A673 (cell line): Measurements from ENCODE around the gene TMEM203.

Experiments
- EZH2 ChIP-seq: fragments of 200-600 bp; sonication (generic); IDR thresholded peaks from 2 replicates; pipeline ENCODE4 v1.6.1; 2017; ENCODE audit warnings: borderline replicate concordance, low read depth, mild to moderate bottlenecking, mixed read lengths, antibody characterized with exemption, low read length; ENCODE audit not compliant: poor library complexity, severe bottlenecking
- TF ChIP-seq, protein P1 (sequence below): fragments of 300-800, 200-600 bp; sonication (generic); conservative IDR thresholded peaks from 2 replicates; pipeline ENCODE4 v1.5.1; 2017; ENCODE audit warnings: low read depth, mild to moderate bottlenecking, antibody characterized with exemption, low read length, moderate library complexity, mixed read lengths

DNA sequence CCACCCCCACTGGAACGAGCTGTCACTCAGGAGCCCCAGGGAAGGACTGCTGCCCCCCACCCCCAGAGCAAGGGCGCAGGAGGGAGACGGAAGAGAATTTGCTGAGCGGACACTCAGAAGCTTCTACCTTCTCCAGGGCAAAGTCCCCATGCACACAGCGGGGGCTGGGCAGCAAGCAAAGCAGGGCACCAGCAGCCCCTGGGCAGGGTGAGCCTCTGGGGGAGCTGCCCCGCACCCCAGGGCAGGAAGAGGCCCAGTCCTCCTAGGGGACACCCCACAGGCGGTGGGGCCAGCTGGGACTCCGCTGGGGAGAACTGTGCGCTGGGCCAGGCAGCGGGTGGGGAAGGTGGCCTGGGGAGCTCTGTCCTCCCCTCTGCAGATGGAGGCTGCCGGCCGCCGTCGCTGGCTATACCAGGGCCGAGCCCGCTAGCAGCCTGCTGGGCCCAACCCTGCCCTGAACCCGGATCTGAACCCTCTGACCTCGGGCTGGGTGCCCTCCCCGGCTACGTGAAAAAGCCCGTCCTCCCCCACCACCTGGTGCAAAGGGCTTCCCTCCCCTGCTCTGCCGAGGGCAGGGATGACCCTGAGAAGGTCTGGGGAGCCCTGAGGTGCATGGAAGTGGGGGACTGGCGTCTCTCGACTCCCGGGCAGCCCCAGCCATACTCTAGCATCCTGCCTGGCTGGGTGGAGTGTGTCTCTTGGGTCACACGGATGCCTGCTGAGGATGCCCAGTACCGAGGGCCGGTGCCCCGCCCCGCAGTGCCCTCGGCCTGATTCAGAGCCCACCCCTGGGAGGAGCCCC is 24.7 kb upstream of the TMEM203 start:
- TF ChIP-seq, protein P1, sequence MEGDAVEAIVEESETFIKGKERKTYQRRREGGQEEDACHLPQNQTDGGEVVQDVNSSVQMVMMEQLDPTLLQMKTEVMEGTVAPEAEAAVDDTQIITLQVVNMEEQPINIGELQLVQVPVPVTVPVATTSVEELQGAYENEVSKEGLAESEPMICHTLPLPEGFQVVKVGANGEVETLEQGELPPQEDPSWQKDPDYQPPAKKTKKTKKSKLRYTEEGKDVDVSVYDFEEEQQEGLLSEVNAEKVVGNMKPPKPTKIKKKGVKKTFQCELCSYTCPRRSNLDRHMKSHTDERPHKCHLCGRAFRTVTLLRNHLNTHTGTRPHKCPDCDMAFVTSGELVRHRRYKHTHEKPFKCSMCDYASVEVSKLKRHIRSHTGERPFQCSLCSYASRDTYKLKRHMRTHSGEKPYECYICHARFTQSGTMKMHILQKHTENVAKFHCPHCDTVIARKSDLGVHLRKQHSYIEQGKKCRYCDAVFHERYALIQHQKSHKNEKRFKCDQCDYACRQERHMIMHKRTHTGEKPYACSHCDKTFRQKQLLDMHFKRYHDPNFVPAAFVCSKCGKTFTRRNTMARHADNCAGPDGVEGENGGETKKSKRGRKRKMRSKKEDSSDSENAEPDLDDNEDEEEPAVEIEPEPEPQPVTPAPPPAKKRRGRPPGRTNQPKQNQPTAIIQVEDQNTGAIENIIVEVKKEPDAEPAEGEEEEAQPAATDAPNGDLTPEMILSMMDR = no peak
- TF ChIP-seq EZH2 = no peak
